A549 (cell line): ENCODE measurements around the gene HORMAD1. TPM values are rescaled to one million over a fixed set of nuclear protein-coding genes. Genes with fewer than 3 reads are reported as not detected.
"Not testable (repeated sequence)": the region's sequence is repeated elsewhere in the genome, so short reads cannot be mapped to it uniquely, and the experiment has no call there.

Experiments used
- ATAC-seq, 2 experiments: fragments of 200-7000 bp in 1 of 2; fragments of >200 bp in 1 of 2; cut with Nextera tagmentation in 1 of 2; cut with Tn5 transposase in 1 of 2; 3 replicates each; pipeline versions ENCODE4 v1.8.0 to v1.9.1; 2018 to 2020; ENCODE audit warnings: mild to moderate bottlenecking in 1 of 2, moderate library complexity in 1 of 2
- CTCF ChIA-PET: fragments of 300-600 bp; sonication (Branson Sonifier 250); formaldehyde crosslinking; extraction: SDS; loops from one replicate; lab custom pipeline; 2021; ENCODE audit warnings: antibody characterized with exemption, inconsistent platforms; lab: Yijun Ruan, JAX
- POLR2A ChIA-PET: fragments of 350-600 bp; formaldehyde crosslinking; extraction: SDS; loops from one replicate; lab custom pipeline; 2021; ENCODE audit warnings: antibody characterized with exemption, inconsistent platforms; lab: Yijun Ruan, JAX
- DNase-seq, 2 experiments: peaks; one replicate each; pipeline versions ENCODE4 v3.0.0 to v3.0.0-alpha.2; 2011 to 2016; ENCODE audit warnings: low read depth in 1 of 2, low spot score in 1 of 2
- FAIRE-seq: peaks from 2 replicates; lab custom pipeline; 2011; peaks lifted over from hg19 to GRCh38; lab: Jason Lieb, UNC
- H3K27ac ChIP-seq, 2 experiments: fragments of >200 bp; sonication (Bioruptor Twin); formaldehyde crosslinking; 3 replicates each; pipeline ENCODE4 v1.5.1; 2016 to 2017
- H3K4me1 ChIP-seq: fragments of >200 bp; sonication (Bioruptor Twin); formaldehyde crosslinking; 3 replicates; pipeline ENCODE4 v1.6.1; 2016
- H3K4me2 ChIP-seq: fragments of >200 bp; sonication (Bioruptor Twin); formaldehyde crosslinking; 3 replicates; pipeline ENCODE4 v1.6.1; 2016
- H3K4me3 ChIP-seq: fragments of >200 bp; sonication (Bioruptor Twin); formaldehyde crosslinking; 3 replicates; pipeline ENCODE4 v1.5.1; 2016
- H3K9me3 ChIP-seq: fragments of >200 bp; sonication (Bioruptor Twin); formaldehyde crosslinking; 3 replicates; pipeline ENCODE4 v1.6.1; 2016
- ATOH8 ChIP-seq: fragments of 250-450 bp; sonication (Bioruptor Pico); IDR thresholded peaks from 2 replicates; pipeline ENCODE4 v1.5.0; 2020; ENCODE audit warnings: low read depth, mild to moderate bottlenecking, moderate library complexity
- CBX2 ChIP-seq: fragments of 200-600 bp; sonication (generic); IDR thresholded peaks from 2 replicates; pipeline ENCODE4 v1.6.1; 2016; ENCODE audit warnings: low read depth, mild to moderate bottlenecking, borderline replicate concordance
- CBX8 ChIP-seq: fragments of 200-600 bp; sonication (generic); IDR thresholded peaks from 2 replicates; pipeline ENCODE4 v1.6.1; 2016
- CEBPB ChIP-seq, 2 experiments: fragments of >200 bp in 1 of 2; sonication (Bioruptor Twin) in 1 of 2; formaldehyde crosslinking in 1 of 2; IDR thresholded peaks; 2 replicates each; pipeline ENCODE4 v1.6.1; 2012 to 2016
- CHD4 ChIP-seq: fragments of 200-600 bp; sonication (generic); IDR thresholded peaks from 2 replicates; pipeline ENCODE4 v1.6.1; 2016; ENCODE audit warnings: antibody characterized with exemption, mild to moderate bottlenecking, borderline replicate concordance
- E2F6 ChIP-seq: IDR thresholded peaks from 2 replicates; pipeline ENCODE4 v1.6.1; 2012; ENCODE audit warnings: low read depth, borderline replicate concordance
- GATA3 ChIP-seq: IDR thresholded peaks from 2 replicates; pipeline ENCODE4 v1.6.1; 2012; ENCODE audit warnings: borderline replicate concordance
- HDAC2 ChIP-seq: fragments of 200-600 bp; sonication (generic); IDR thresholded peaks from 2 replicates; pipeline ENCODE4 v1.6.1; 2016
- HES2 ChIP-seq: fragments of >200 bp; sonication (Bioruptor Twin); formaldehyde crosslinking; IDR thresholded peaks from 2 replicates; pipeline ENCODE4 v1.6.1; 2016
- HEYL ChIP-seq: fragments of 250-450 bp; sonication (Bioruptor Pico); IDR thresholded peaks from 2 replicates; pipeline ENCODE4 v1.8.0; 2021; ENCODE audit warnings: mild to moderate bottlenecking, moderate library complexity
- NR3C1 ChIP-seq: fragments of >200 bp; sonication (Bioruptor Twin); formaldehyde crosslinking; IDR thresholded peaks from 3 replicates; pipeline ENCODE4 v1.6.1; 2017
- REST ChIP-seq: fragments of 200-600 bp; sonication (generic); IDR thresholded peaks from 2 replicates; pipeline ENCODE4 v1.6.1; 2016; ENCODE audit warnings: antibody characterized with exemption, mild to moderate bottlenecking, moderate library complexity
- RNF2 ChIP-seq: fragments of 200-600 bp; sonication (generic); IDR thresholded peaks from 2 replicates; pipeline ENCODE4 v1.6.1; 2016; ENCODE audit warnings: low read depth, mild to moderate bottlenecking, antibody characterized with exemption, moderate library complexity, borderline replicate concordance
- ZC3H11A ChIP-seq: fragments of 450-650 bp; IDR thresholded peaks from 2 replicates; pipeline ENCODE4 v1.6.1; 2014; ENCODE audit warnings: antibody characterized with exemption, mild to moderate bottlenecking
- ZSCAN20 ChIP-seq: fragments of 250-450 bp; sonication (Bioruptor Pico); IDR thresholded peaks from 2 replicates; pipeline ENCODE4 v1.8.0; 2022; ENCODE audit warnings: mild to moderate bottlenecking, moderate library complexity
- WGBS: methylation state at CpG from one replicate; pipeline ENCODE4 v1.1.6; 2017; ENCODE audit errors: missing lambda C conversion rate; 5-methylcytosine and 5-hydroxymethylcytosine counted together
- polyA minus RNA-seq: library from RNA; depleted of rRNA, polyadenylated mRNA; stranded (reverse); fragments of >200 nt; gene quantifications from 2 replicates; pipeline ENCODE4 v1.2.3, GENCODE V29; 2011; rRNA and poly(A)+ RNA removed
- polyA plus RNA-seq, 4 experiments: library from polyadenylated mRNA; depleted of rRNA in 3 of 4; stranded (reverse); fragments of >200 nt; fragmentation: RNase III in 1 of 4; extraction: RNeasy Plus Mini Kit Qiagen cat#74134 plus additional on column Dnase treatment in 1 of 4; gene quantifications; 2 replicates in 3 of 4; 3 replicates in 1 of 4; pipeline ENCODE4 v1.2.3, GENCODE V29; 2011 to 2017
- TF ChIP-seq, protein P1 (sequence below): fragments of >200 bp; sonication (Bioruptor Twin); formaldehyde crosslinking; IDR thresholded peaks from 3 replicates; pipeline ENCODE4 v1.5.1; 2016
- TF ChIP-seq, protein P2 (sequence below): IDR thresholded peaks from 2 replicates; pipeline ENCODE4 v1.6.1; 2012

Gene HORMAD1
- polyA plus RNA-seq (2011; rRNA removed) (20.6 and 30.6 TPM in 2 replicates), polyA plus RNA-seq (2017; fragmentation: RNase III; extraction: RNeasy Plus Mini Kit Qiagen cat#74134 plus additional on column Dnase treatment) (8.9 to 13.6 TPM (median 11.6 TPM) in 3 replicates), polyA minus RNA-seq (5.1 and 5.2 TPM in 2 replicates)
- 2.7 and 3.5 TPM in 2 replicates for polyA plus RNA-seq (2012; cell fraction: cytosol; rRNA removed)
- 2.1 and 3.9 TPM in 2 replicates for polyA plus RNA-seq (2012; cell fraction: nucleus; rRNA removed)

DNA sequence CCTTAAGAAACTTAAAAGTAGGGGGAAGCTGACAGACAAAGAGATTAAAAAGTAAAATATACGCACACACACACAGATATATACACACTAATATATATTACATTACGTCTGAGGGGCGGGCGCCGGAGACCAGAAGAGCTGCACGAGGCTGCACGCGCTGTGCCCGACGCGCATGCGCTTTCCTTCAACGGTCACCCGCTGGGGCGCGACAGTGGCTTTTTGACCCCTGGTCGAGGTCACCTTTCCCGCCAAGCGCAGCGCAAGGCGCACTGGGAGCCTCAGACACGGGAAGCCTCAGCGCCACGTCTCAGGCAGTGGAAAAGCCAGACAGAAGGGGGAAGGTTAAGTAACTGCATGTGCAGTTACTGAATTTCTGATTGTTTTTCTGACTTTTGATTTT, at the start of gene HORMAD1:
Gene HORMAD1 (minus strand): TSS at position 193 of the 400 bp plus-strand sequence. CDS start 1,390 bp downstream, outside the sequence.
- FAIRE-seq (no peak), DNase-seq (no peak), ATAC-seq (no peak)
- TF ChIP-seq CBX8, result no peak
- TF ChIP-seq, protein P1, sequence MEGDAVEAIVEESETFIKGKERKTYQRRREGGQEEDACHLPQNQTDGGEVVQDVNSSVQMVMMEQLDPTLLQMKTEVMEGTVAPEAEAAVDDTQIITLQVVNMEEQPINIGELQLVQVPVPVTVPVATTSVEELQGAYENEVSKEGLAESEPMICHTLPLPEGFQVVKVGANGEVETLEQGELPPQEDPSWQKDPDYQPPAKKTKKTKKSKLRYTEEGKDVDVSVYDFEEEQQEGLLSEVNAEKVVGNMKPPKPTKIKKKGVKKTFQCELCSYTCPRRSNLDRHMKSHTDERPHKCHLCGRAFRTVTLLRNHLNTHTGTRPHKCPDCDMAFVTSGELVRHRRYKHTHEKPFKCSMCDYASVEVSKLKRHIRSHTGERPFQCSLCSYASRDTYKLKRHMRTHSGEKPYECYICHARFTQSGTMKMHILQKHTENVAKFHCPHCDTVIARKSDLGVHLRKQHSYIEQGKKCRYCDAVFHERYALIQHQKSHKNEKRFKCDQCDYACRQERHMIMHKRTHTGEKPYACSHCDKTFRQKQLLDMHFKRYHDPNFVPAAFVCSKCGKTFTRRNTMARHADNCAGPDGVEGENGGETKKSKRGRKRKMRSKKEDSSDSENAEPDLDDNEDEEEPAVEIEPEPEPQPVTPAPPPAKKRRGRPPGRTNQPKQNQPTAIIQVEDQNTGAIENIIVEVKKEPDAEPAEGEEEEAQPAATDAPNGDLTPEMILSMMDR, result no peak
- TF ChIP-seq CEBPB (IDR thresholded peaks at IDR 0.05), result no peak
- no peak for TF ChIP-seq ATOH8 (CRISPR knock-in tag)
- no peak for TF ChIP-seq REST
- no peak for TF ChIP-seq CBX2
- TF ChIP-seq ZSCAN20 (CRISPR knock-in tag), result no peak
- TF ChIP-seq ZC3H11A, result no peak
- TF ChIP-seq, protein P2, sequence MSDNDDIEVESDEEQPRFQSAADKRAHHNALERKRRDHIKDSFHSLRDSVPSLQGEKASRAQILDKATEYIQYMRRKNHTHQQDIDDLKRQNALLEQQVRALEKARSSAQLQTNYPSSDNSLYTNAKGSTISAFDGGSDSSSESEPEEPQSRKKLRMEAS, result no peak
- no peak for TF ChIP-seq CHD4
- TF ChIP-seq HES2, result no peak
- no peak for TF ChIP-seq HEYL (CRISPR knock-in tag)
- no peak for TF ChIP-seq RNF2
- TF ChIP-seq HDAC2, result no peak
- no peak for TF ChIP-seq NR3C1
- TF ChIP-seq GATA3, result no peak
- no peak for TF ChIP-seq E2F6
- CTCF ChIA-PET, result interaction anchor here (1.2 to 1.7 kb wide), 2 partner anchors 31 to 160 kb away, joined by 3 to 5 read pairs; no protein-coding TSS in a partner anchor
- Histone ChIP-seq H3K9me3 (no peaks in the 10 kb centered on the region), H3K27ac (no peak within 1 kb of the TSS), H3K4me2 (no peak within 1 kb of the TSS), H3K4me1 (no peaks in the 10 kb centered on the region), H3K4me3 (no peak within 1 kb of the TSS)
- POLR2A ChIA-PET, result no interaction called here
- WGBS, result 94% methylated on average over 24 of the region's 24 CpGs

GRCh38 chr1:150767704-150768103, 47.0 kb upstream of the HORMAD1 start:
- H3K9me3 ChIP-seq, FAIRE-seq: not testable (repeated sequence)
- 79% methylated on average over 1 of the region's 1 CpG for WGBS
- peaks cover 20% of the 10 kb centered on the region for H3K4me1 ChIP-seq
- CTCF ChIA-PET, result interaction anchor here (0.9 kb wide), 1 partner anchor 28 kb away, joined by 3 read pairs; no protein-coding TSS in a partner anchor
- TF ChIP-seq CEBPB (IDR thresholded peaks at IDR 0.05), result peak in 1 of 2 experiments; percentile 23; a peak in 1 of 4 replicates
- TF ChIP-seq, all 56 proteins: peak for 1; not testable (repeated sequence) for 55
- H3K27ac ChIP-seq, result 0 out of 6 replicates have a peak overlapping the region, but pooled peaks of 1 of the 2 experiments have one; percentile 6
- POLR2A ChIA-PET, result interaction anchor here (1.0 kb wide), 1 partner anchor 138 kb away, joined by 3 read pairs; the partner anchor contains the start of gene ENSA
- H3K4me3 ChIP-seq, H3K4me2 ChIP-seq, DNase-seq, ATAC-seq: not testable (repeated sequence)

DNA sequence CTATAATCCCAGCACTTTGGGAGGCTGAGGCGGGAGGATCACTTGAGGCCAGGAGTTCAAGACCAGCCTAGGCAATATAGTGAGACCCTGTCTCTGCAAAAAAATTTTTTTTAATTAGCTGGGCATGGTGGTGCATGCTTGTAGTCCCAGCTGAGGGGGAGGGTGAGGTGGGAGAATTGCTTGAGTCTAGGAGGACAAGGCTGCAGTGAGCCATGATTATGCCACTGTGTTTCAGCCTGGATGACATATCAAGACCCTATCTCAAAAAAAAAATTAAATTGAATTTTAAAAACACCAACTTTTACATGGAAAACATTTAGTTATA, 45.2 kb upstream of the HORMAD1 start:
- WGBS, result 100% methylated on average over 1 of the region's 1 CpG
- H3K4me2 ChIP-seq, result peak overlapping the region; percentile 93
- FAIRE-seq, H3K9me3 ChIP-seq, POLR2A ChIA-PET, DNase-seq, H3K4me3 ChIP-seq, ATAC-seq: not testable (repeated sequence)
- CTCF ChIA-PET, result interaction anchor here (1.1 kb wide), 1 partner anchor 23 kb away, joined by 3 read pairs; no protein-coding TSS in a partner anchor
- peaks cover 20% of the 10 kb centered on the region for H3K4me1 ChIP-seq
- H3K27ac ChIP-seq, result peak overlapping the region; percentile 71 to 79
